ENCODE data around the gene ANKRD34A. TPM values are rescaled to one million over a fixed set of nuclear protein-coding genes. Genes with fewer than 3 reads are reported as not detected.

Gene ANKRD34A
- polyA plus RNA-seq, 3 donors = 0.31 TPM; not detected in 2

DNA sequence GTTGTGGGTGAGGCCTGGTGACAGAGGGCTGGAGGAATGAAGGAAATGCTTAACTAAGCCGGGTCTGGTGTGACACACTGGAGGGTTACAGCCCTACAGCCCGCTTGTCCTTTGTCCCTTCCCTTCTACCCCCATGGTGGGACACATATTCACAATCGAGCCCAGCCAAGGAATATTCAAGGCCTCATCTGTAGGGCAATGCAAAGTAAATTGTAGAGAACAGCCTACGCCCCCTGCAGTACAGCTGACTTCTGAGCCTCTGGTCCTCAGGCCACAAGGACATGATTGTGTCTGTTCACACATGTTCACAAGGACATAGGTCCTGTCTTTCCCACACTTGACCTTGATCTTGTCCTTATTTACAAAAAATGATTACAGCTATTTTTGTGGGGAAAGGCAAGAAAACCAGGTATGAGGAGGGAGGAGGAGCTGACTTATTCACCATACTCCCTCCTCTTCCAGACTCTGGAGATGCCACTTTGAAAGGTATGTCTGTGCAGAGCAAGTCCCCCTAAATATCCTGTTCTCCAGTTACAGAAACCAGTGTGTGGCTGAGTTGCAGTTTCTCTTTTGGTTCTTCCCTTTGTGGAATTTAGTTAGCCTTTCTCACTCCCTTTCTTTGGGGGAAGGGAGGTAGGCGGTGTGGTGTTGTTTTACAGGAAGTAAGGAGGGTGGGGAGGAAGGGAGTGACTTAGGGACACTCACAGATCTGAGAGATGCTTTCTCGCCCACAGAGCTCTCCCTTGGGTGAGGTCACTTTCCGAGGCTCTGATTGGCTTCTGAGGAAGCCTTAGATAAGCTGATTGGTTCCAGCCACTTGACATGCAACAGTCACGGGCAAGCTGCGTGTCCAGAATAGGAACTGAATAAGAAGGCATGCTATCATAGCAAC, 14.7 kb upstream of the ANKRD34A start:
- TF ChIP-seq, protein P1, sequence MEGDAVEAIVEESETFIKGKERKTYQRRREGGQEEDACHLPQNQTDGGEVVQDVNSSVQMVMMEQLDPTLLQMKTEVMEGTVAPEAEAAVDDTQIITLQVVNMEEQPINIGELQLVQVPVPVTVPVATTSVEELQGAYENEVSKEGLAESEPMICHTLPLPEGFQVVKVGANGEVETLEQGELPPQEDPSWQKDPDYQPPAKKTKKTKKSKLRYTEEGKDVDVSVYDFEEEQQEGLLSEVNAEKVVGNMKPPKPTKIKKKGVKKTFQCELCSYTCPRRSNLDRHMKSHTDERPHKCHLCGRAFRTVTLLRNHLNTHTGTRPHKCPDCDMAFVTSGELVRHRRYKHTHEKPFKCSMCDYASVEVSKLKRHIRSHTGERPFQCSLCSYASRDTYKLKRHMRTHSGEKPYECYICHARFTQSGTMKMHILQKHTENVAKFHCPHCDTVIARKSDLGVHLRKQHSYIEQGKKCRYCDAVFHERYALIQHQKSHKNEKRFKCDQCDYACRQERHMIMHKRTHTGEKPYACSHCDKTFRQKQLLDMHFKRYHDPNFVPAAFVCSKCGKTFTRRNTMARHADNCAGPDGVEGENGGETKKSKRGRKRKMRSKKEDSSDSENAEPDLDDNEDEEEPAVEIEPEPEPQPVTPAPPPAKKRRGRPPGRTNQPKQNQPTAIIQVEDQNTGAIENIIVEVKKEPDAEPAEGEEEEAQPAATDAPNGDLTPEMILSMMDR (IDR thresholded peaks at IDR 0.05) = peak; percentile 22

DNA sequence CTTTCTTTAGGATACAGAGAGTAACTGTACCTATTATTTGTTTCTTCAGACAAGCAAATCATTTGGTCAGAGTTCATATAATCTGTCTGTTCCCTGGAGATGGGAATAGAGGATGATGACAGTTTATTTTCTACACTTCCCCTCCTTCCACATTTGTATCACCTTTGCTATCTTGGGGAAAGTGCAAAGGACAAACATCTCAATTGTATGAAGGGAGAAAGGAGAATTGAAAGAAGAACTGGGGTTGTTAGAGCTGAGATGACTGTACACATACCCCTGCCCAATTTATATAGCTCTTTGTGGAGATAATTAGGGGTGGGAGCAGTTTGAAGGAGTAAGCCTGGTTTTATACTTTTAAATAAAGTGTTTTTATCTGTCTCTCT, 14.1 kb upstream of the ANKRD34A start:
- Mint-ChIP-seq H3K27me3 (ENCODE audit: low read depth in 3 of 3) (peaks cover 0 to 2% (median 0%) of the 10 kb centered on the region in 3 donors), H3K9me3 (no peaks in the 10 kb centered on the region), H3K27ac (no peak overlapping the region), H3K4me1 (peaks cover 23% of the 10 kb centered on the region), H3K4me3 (peak overlapping the region in 1 of 2 donors; percentile 56), H3K36me3 (peaks cover 7 to 17% of the 10 kb centered on the region in 2 donors)
- peaks cover 49 to 65% of the 10 kb centered on the region in 2 donors for H3K4me1 ChIP-seq (ENCODE audit: control insufficient read depth in 1 of 2, insufficient read depth in 2 of 2, low read length in 2 of 2)
- no peak for DNase-seq
- TF ChIP-seq, protein P1 (IDR thresholded peaks at IDR 0.05) = no peak
- peaks cover 0 to 6% of the 10 kb centered on the region in 2 donors for H3K36me3 ChIP-seq (replicated peaks in 1 of 2; ENCODE audit: control insufficient read depth in 1 of 2, insufficient read depth in 2 of 2, low read length in 2 of 2)
- peak overlapping the region; percentile 84 for H3K4me2 ChIP-seq (replicated peaks; ENCODE audit: extremely low read depth, low read length, poor library complexity, severe bottlenecking)
- peak overlapping the region; percentile 26 to 74 (median 69) for H3K4me3 ChIP-seq (replicated peaks in 1 of 3; ENCODE audit: low read depth in 2 of 3, low read length in 3 of 3)
- H2AFZ ChIP-seq (ENCODE audit: insufficient read depth, low read depth, low read length, poor library complexity, severe bottlenecking) = peak overlapping the region; percentile 18
- H3K27ac ChIP-seq (ENCODE audit: low read depth in 1 of 2, low read length in 2 of 2) = peak overlapping the region; percentile 85 to 99
- intact Hi-C loops (cut with micrococcal nuclease) = loop anchor here (1.0 to 5.0 kb wide), 3 partner anchors 9 to 61 kb away; partner anchors contain the start of gene PEX11B (in 1 of the 2)
- H3K27me3 ChIP-seq (ENCODE audit: control insufficient read depth in 2 of 2, insufficient read depth in 2 of 2, low read length in 2 of 2) = no peaks in the 10 kb centered on the region
- no peaks in the 10 kb centered on the region for H4K20me1 ChIP-seq (ENCODE audit: insufficient read depth, low read length)
- H3K79me2 ChIP-seq (ENCODE audit: insufficient read depth, low read length) = peaks cover 18% of the 10 kb centered on the region
- peak overlapping the region; percentile 74 for H3K9ac ChIP-seq (ENCODE audit: insufficient read depth, low read length, poor library complexity, severe bottlenecking)
- H3K9me3 ChIP-seq (replicated peaks in 1 of 2; ENCODE audit: control insufficient read depth in 1 of 2, insufficient read depth in 1 of 2, low read length in 2 of 2) = no peaks in the 10 kb centered on the region

More for the DNA sequence above, 14.7 kb upstream of the ANKRD34A start:
- Histone ChIP-seq H3K36me3 (replicated peaks in 1 of 2; ENCODE audit: control insufficient read depth in 1 of 2, insufficient read depth in 2 of 2, low read length in 2 of 2) (peaks cover 0 to 6% of the 10 kb centered on the region in 2 donors), H2AFZ (ENCODE audit: insufficient read depth, low read depth, low read length, poor library complexity, severe bottlenecking) (peak overlapping the region; percentile 18), H4K20me1 (ENCODE audit: insufficient read depth, low read length) (no peaks in the 10 kb centered on the region), H3K79me2 (ENCODE audit: insufficient read depth, low read length) (peaks cover 18% of the 10 kb centered on the region), H3K27me3 (ENCODE audit: control insufficient read depth in 2 of 2, insufficient read depth in 2 of 2, low read length in 2 of 2) (no peaks in the 10 kb centered on the region), H3K4me2 (replicated peaks; ENCODE audit: extremely low read depth, low read length, poor library complexity, severe bottlenecking) (peak overlapping the region; percentile 84), H3K4me3 (replicated peaks in 1 of 3; ENCODE audit: low read depth in 2 of 3, low read length in 3 of 3) (peak overlapping the region; percentile 26 to 74 (median 69)), H3K9me3 (replicated peaks in 1 of 2; ENCODE audit: control insufficient read depth in 1 of 2, insufficient read depth in 1 of 2, low read length in 2 of 2) (no peaks in the 10 kb centered on the region), H3K27ac (ENCODE audit: low read depth in 1 of 2, low read length in 2 of 2) (peak overlapping the region; percentile 85 to 99), H3K9ac (ENCODE audit: insufficient read depth, low read length, poor library complexity, severe bottlenecking) (peak overlapping the region; percentile 74), H3K4me1 (ENCODE audit: control insufficient read depth in 1 of 2, insufficient read depth in 2 of 2, low read length in 2 of 2) (peaks cover 55 to 71% of the 10 kb centered on the region in 2 donors)
- peaks cover 29% of the 10 kb centered on the region for H3K4me1 Mint-ChIP-seq
- H3K27me3 Mint-ChIP-seq (ENCODE audit: low read depth in 3 of 3) = peaks cover 0 to 2% (median 0%) of the 10 kb centered on the region in 3 donors
- peaks cover 9 to 15% of the 10 kb centered on the region in 2 donors for H3K36me3 Mint-ChIP-seq
- intact Hi-C loops (cut with micrococcal nuclease) = loop anchor here (1.0 to 5.0 kb wide), 3 partner anchors 8 to 62 kb away; partner anchors contain the start of gene PEX11B (in 1 of the 2)
- DNase-seq = peak; percentile 98 to 100 (median 100)
- H3K9me3 Mint-ChIP-seq = no peaks in the 10 kb centered on the region
- 7% methylated on average over 6 of the region's 9 CpGs for WGBS (ENCODE audit: insufficient coverage)
- no peak overlapping the region for H3K27ac Mint-ChIP-seq
- no peak overlapping the region for H3K4me3 Mint-ChIP-seq

All from CD14-positive monocyte (primary cell).